NCI-H2196 treated with DMSO at 0.1 percent for 48 hours (cell line): ENCODE results near the gene TIMM23.
"Not testable (repeated sequence)": the region's sequence is repeated elsewhere in the genome, so short reads cannot be mapped to it uniquely, and the experiment has no call there.

ENCODE experiments used
- DNase-seq: peaks from one replicate; lab custom pipeline; 2025; ENCODE audit not compliant: unreplicated experiment; lab: John Stamatoyannopoulos, UW

TIMM23 gene, protein sequence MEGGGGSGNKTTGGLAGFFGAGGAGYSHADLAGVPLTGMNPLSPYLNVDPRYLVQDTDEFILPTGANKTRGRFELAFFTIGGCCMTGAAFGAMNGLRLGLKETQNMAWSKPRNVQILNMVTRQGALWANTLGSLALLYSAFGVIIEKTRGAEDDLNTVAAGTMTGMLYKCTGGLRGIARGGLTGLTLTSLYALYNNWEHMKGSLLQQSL

DNA sequence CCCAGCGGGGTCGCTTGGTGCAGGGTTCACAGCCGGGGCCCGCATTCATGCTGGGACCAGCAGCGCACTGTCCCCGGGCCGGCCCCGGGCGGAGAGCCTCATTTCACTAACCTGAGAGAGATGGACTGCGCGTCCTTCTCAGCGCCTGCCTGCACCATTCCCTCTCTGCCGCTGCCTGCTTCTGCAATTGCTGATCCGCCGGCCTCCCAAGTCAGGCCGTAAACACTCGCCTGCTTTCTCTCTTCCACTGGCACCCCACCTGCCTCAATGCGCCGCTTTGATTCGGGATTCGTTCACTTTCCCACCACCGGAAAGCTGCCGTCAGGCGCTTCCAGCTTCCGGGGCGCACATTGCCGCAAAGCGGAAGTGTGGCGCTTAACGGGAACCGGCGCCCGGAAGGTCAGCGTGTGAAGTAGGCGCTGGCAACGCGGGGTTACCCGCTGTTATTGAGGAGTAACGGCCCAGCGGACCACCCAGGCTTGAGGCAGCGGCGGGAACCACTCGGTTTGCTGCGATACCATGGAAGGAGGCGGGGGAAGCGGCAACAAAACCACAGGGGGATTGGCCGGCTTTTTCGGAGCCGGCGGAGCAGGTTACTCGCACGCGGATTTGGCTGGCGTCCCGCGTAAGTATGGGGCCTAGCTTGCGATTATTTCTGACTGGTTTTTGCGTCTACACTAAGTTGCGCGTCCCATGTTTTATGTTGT is at the start of gene TIMM23:
TIMM23 (plus strand) TSS at position 384 of the 707 bp plus-strand sequence; CDS start at position 520, 136 bp downstream.
- DNase-seq: peak; percentile 4

DNA sequence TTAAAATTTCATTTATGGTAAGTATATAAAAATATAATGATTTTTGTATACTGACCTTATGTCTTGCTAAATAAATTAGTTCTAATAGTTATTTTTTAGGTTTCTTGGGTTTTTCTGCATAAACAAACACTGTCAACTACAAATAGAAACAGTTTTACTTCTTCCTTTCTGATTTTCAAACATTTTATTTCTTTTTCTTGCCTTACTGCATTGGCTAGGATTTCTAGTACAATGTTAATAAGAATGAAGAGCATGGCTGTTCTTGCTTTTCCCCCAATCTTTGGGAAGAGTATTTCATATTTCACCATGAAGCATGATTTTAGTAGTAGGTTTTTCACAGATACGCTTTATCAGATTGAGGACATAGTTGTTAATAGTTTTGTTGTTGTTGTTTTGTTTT is 45.5 kb upstream of the TIMM23 start:
- DNase-seq: not testable (repeated sequence)

DNA sequence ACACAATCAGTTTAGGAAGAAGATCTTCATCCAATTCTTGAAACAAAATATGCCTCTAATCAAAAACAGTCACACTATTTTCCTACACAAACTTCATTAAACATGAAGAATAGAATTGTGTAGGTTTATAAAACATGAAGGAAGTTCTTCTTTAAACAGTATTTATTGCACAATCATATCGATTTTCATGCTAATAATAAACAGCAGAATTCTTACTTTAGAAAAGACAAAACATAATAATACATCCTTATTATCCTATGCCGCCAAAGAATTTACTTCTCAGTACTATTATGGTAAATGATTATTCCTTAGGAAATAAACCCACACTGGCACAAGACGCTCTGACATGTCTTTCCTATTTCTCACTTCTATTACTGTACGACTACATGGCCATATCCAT is 41.0 kb upstream of the TIMM23 start:
- DNase-seq: not testable (repeated sequence)

DNA sequence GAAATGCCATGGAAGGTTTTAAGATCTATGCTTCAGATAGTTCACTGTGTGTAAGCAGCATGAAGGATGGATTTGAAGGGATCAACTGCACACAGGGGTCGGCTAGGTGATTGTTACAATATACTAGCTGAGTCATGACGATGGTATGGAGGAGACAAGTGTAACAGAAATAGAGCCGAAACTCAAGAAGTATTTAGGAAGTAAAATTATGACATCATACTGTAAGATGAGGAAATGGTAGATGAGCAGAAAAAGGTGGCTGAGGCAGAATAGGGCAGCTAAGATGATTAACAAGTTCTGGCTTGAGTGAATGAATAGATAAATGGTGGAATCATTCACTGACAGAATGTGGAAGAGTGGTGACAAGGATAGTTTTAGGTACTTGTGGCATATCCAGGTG is 37.5 kb upstream of the TIMM23 start:
- not testable (repeated sequence) for DNase-seq

DNA sequence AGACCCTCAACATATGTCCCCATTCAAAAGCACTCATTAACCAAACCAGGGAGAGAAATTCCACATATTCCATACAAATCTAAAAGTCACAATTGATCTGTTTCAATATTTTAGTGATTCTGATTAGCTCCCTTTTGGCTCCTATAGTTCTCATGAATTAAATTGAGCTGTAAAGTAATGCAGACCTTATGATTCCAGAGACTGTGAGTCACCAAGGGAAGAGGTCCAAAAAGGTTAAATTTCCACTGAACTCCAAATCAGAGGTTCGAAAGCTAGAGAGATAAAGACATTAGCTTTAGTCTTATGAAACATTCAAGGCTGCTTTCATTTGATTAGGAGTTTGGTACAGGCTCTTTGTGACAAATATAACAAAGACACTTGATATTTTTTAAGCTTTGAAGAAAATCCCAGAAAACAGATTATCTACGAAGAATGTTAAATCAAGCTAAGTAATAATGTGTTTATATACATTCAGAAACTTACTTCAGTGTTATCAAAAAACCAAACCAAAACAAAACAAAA is 33.1 kb upstream of the TIMM23 start:
- not testable (repeated sequence) for DNase-seq

DNA sequence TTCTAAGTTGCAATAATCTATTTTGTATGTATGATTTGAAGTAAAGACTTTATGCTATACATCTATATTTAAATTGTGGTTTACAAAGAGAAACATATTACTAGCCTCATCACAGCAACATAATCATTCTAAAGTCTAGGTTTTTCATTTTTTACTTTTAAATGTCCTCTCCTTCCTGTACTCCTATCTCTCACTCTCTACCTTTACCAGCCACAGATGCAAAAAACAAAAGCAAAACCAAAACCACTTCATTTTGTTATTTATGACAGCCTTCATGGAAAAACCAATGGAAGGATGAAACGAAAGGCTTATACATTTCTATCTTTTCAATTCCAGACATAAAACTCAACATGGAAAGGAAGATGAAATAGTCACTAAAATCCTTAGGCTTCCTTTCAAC is 31.1 kb upstream of the TIMM23 start:
- not testable (repeated sequence) for DNase-seq

DNA sequence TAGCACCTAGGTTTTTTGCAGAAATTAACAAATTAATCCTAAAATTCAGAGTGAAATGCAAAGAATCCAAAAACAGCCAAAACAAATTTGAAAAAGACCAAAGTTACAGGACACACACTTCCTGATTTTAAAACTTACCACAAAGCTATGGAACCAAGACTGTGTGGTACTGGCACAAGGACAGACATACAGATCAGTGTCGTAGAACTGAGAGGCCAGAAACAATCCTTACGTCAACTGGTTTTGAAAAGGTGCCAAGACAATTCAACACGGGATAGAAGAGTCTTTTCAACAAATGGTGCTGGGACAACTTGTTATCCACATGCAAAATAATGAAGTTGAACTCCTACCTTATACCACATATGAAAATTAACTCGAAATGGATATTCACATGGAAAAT is 26.8 kb upstream of the TIMM23 start:
- not testable (repeated sequence) for DNase-seq

DNA sequence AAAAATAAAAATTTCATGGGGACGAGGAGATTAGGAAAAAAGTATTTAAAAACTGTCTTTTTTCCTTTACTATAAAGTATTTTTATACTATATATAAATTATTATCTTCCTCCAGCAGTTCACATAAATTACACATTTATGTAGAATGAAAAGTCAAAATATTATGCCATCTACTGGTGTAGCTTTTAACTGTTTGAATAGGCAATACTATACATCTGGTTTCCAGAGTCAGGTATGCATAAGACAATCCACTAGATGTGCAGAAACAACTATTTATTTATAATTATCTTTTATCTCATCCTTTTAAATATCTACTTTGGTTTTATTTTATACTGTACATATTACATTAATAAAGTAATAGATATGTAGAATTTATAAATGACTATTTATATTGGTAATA is 24.9 kb upstream of the TIMM23 start:
- DNase-seq: not testable (repeated sequence)

DNA sequence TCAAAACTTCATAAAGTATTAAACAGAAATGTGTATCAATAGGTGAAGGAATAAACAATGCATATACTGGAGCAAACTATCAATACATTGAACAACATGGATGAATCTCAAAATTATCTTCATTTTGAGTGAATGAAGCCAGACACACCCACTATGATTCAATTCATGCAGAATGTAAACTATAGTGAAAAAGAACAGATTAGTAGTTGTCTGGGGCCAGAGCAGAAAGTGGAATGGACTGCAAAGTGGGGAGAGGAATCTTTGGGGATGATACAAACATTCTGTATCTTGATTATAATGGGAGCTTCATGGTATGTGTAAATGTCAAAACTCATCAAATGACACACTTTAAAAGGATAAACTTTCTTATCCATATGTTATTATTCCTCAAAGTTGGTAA is 23.5 kb upstream of the TIMM23 start:
- DNase-seq: not testable (repeated sequence)

DNA sequence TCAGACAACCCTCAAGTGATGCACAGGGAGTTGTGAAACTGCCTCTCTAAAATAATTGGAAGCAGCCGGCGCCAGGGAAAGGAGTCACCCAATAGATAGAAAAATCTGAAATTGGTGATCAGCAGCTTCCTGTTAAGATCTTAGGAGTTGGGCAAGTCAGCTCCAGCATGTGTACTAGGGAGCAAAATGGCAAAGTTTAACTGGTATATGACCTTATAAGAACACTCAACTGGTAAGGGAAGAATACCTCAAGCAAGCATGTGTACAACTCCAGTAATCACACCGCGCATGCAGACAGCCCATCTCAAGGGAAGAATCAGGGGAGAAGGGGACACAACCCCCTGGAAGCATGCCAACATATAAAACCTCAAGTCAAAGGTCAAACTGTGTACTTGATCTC is 17.9 kb upstream of the TIMM23 start:
- not testable (repeated sequence) for DNase-seq

DNA sequence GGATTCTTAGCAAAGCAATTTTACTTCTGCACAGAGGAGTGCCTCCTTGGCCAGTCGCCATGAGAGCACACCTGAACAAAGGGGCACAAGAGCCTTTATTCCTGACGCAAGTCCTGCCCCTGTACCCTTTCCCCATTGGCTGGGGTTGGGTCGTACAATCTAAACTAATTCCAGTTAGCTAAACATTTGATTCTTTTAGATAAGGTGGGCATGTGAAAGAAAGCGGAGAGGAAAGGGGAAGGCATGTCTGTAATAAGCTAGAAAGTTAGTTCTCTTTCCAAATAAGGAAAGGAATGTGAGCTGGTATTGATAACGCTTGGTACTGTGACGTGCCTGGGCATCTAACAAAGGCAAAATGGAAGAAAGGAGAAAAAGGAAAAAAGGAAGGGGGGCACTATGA is 15.7 kb upstream of the TIMM23 start:
- not testable (repeated sequence) for DNase-seq

DNA sequence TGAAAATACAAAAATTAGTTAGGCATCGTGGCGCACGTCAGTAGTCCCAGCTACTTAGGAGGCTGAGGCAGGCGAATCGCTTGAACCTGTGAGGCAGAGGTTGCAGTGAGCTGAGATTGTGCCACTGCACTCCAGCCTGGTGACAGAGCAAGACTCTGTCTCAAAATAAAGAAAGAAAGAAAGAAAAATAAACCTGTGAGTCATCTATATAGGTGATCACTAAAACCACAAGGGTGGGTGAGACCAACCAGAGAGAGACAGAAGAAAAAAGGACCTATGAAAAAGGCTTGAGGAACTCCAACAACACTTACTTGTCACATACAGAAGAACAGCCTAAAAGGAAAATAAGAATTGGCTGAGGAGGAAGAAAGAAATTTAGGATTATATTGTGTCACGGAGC is 14.4 kb upstream of the TIMM23 start:
- not testable (repeated sequence) for DNase-seq

DNA sequence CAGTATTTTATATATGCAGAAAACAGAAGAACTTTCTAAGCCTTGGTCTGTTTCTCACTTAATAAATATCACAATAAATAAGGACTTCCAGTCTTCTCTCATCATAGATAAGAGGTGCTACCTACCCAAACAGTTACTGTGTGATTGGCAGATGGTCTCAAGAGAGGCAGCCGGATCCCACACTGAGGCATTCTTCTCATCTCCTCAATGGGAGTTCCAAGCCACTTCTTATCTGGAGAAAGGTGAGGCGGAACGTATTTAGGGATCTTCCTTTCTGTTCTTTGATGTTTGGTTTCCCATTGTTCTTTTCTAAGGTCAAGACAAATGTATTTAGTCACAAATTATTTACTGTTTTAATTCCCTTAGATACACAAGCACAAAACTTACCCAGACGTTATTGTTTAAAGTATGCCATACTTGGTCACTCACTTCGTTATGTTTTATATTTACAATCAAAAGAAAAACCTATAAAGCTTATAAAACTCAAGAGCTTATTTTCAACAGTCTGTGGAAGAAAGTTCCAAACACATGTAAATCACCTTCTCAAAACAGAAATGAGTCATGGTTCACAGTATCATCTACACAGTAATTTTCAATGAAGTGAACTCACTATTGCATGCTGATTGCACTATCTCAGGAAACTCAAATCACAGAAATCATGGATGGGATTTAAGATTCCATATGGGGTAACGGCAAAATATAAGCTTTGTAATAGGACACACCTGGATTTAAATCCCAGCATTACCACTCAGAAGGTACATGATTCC is 9.4 kb upstream of the TIMM23 start:
- not testable (repeated sequence) for DNase-seq

DNA sequence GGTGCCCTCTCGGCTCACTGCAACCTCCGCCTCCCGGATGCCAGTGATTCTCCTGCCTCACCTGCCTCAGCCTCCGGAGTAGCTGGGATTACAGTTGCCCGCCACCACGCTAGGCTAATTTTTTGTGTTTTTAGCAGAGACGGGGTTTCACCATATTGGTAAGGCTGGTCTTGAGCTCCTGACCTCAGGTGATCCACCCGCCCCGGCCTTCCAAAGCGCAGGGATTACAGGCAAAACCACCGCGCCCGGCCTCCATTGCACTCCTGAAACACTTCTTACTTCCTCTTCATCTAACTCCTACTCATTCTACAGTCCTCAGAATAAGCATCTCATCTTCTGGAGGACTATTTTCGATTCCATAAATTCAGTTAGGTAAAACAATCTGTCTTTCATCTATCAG is 1.3 kb upstream of the TIMM23 start:
- DNase-seq: not testable (repeated sequence)

DNA sequence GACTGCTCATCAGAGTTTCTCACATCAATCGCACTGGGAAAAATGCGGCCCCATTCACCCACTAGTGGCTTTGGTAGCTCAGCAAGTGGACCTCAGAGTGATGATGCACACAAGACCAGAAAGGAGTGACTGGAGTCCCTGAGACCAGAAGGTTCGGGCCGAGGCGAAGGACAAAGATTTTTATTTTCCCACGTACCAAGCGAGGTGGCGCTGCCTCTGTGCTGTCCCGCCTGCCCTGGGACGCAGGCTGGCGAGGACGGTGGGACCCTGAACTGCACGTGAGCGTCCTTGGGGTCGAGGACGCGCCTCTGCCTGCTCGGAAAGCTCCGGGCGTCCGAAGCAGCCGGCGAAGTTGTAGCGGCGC is 565 bp upstream of the TIMM23 start:
- not testable (repeated sequence) for DNase-seq

DNA sequence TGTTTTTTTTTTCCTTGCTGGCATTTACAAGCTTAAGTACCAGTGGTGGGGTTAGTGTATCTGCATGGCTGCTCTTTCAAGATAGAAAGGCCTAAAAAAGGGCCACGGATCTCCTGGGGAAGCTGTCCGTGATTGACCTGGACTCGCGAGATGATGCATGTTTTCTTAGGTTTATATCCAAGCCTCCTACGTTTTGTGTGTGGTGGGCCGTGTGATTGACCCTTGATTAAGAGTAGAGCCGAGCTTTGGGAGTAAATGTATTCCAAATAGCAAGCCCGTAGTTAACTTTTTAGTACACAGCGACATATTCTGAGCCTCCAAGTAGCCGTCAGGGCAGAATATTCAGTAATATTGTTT is 502 bp downstream of the TIMM23 start:
- DNase-seq: not testable (repeated sequence)

DNA sequence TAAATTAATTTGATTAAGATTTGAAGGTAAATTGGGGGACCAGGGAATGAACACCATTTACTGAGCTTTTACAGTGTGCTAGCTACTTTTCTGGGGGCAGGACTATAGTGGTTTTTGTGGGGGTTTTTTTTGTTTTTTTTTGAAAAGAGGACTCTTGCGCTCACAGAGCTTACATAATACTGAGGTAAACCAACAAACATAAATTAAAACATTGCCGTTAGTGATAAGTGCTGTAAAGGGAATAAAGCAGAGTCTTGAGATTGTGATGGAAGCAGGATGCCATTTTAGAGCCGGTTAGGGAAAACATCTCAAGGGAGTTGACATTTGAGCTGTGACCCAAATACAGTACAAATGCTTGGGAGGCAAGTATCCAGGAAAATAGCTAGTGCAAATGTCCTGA is 1.8 kb downstream of the TIMM23 start:
- DNase-seq: not testable (repeated sequence)

DNA sequence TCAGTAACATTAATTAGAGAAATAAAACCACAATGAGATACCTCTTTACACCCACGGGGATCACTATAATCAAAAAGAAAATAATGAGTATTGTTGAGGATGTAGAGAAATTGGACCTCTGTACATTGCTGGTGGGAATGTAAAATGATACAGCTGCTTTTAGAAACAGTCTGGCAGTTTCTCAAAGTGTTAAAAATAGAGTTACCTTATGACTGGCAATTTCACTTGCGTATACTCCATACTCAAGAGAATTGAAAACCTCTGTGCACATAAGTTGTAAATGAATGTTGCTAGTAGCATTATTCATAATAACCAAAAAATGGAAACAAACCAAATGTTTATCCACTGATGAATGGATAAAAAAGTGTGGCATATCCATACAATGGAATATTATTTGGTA is 6.3 kb downstream of the TIMM23 start:
- DNase-seq: not testable (repeated sequence)

DNA sequence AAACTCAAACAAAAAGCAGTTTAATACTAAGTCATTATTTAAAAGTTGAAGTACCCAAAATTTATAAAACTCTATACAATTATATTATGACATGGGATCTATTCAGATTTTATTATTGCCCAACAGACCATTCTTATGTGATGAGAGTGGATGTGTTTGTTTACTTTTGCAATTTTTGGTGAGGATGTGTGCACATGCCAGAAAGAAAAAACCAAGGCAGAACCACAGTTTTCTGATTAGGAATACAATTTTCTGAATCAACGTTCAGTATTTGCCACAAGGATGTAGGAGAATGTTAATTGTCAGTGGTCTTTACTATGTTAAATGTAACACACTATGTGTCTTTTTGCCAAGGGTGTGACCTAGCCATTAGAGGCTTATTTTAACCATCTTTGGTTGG is 9.1 kb downstream of the TIMM23 start:
- DNase-seq: not testable (repeated sequence)

DNA sequence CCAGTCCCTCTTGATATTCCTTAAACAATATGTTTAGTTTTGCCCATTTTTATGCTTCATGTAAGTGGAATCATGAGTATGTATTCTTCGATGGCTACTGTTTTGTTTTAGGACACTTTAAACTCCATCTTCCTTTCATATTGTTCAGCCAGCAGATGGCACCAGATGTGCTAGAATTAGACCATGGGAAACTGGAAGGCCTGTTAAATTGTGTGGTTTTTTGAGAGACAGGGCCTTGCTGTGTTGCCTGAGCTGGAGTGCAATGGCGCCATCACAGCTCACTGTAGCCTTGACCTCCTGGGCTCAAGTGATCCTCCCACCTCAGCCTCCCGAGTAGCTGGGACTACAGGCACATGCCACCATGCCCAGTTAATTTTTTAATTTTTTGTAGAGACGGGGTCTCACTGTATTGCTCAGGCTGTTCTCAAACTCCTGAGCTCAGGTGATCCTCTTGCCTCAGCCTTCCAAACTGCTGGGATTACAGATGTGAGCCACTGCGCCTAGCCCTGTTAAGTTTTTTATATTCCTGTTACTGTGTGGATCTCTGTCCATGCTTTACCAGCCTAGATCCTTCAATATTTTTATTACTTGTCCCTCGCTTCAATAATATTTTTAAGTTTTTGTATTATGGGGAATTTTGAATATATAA is 11.4 kb downstream of the TIMM23 start:
- not testable (repeated sequence) for DNase-seq

DNA sequence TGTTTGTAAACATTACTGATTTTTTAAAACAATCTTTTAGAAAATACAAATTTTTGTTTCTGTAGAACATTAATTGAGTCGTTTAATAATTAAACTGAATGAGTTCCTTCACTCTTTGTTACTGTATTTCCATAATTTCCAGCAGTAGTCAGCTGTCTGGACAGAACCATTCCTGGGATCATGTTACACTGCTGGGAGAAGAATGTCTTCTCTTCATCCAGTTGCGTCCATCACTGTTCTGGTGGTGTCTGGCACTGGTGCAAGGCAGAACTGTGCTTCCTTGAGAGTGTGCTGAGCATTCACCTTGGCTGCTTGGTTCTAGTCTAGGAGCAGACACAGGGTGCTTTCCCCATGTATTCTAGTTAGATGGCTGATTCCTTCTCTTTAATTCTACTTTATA is 12.2 kb downstream of the TIMM23 start:
- DNase-seq: not testable (repeated sequence)
